K562 (cell line): ENCODE results near the gene HES3. TPM values are rescaled to one million over a fixed set of nuclear protein-coding genes. Genes with fewer than 3 reads are reported as not detected.

Experiments
- ATAC-seq: fragments of 200-7000 bp; cut with Tn5 transposase; 3 replicates; pipeline ENCODE4 v1.9.1; 2020; ENCODE audit warnings: moderate library complexity
- BruUV-seq: library from RNA; stranded (reverse); fragments of 400-500 nt; replicated peaks from 2 replicates; lab custom pipeline; 2021; lab: Mats Ljungman, UMichigan
- CTCF ChIA-PET: fragments of 300-600 bp; formaldehyde crosslinking; extraction: SDS; loops from one replicate; lab custom pipeline; 2021; ENCODE audit warnings: low intra/inter-chr PET ratio; lab: Yijun Ruan, JAX
- POLR2A ChIA-PET: fragments of 300-600, 350-650 bp; sonication (Branson Sonifier 250); formaldehyde crosslinking; extraction: SDS; loops from one replicate; lab custom pipeline; 2021; ENCODE audit warnings: antibody characterized with exemption, inconsistent platforms; lab: Yijun Ruan, JAX
- DNase-seq, 4 experiments: peaks; one replicate each; pipeline versions ENCODE4 v3.0.0 to v3.0.0-alpha.2; 2011 to 2018; ENCODE audit warnings: low spot score in 3 of 4, mixed read lengths in 3 of 4; ENCODE audit errors: extremely low read depth in 1 of 4
- FAIRE-seq: peaks from 2 replicates; lab custom pipeline; 2011; peaks lifted over from hg19 to GRCh38; lab: Jason Lieb, UNC
- H2AFZ ChIP-seq: 2 replicates; pipeline ENCODE4 v1.6.0; 2011; ENCODE audit warnings: low read depth, low read length, control low read depth, inconsistent platforms
- H3K27ac ChIP-seq: fragments of 200-600 bp; 3 replicates; pipeline ENCODE4 v1.8.0; 2011; ENCODE audit warnings: low read depth, mild to moderate bottlenecking, control low read depth, inconsistent platforms, low read length, moderate library complexity, mixed read lengths; ENCODE audit errors: extremely low read depth
- H3K27me3 ChIP-seq, 2 experiments: fragments of 300-600 bp in 1 of 2; 2 replicates in 1 of 2; 3 replicates in 1 of 2; pipeline versions ENCODE4 v1.6.0 to v1.8.0; 2011; ENCODE audit warnings: inconsistent platforms in 2 of 2, low read length in 2 of 2, mild to moderate bottlenecking in 1 of 2, mixed read lengths in 1 of 2, moderate library complexity in 1 of 2; ENCODE audit not compliant: control insufficient read depth in 2 of 2, insufficient read depth in 2 of 2
- H3K36me3 ChIP-seq: fragments of 300-600 bp; 3 replicates; pipeline ENCODE4 v1.8.0; 2011; ENCODE audit warnings: mild to moderate bottlenecking, low read length, inconsistent platforms; ENCODE audit not compliant: control insufficient read depth, insufficient read depth
- H3K4me1 ChIP-seq, 2 experiments: fragments of 200-600 bp in 1 of 2; replicated peaks in 1 of 2; 2 replicates in 1 of 2; 3 replicates in 1 of 2; pipeline versions ENCODE4 v1.5.1 to v1.8.0; 2011; ENCODE audit warnings: inconsistent platforms in 2 of 2, low read length in 2 of 2, mild to moderate bottlenecking in 1 of 2, mixed read lengths in 1 of 2, moderate library complexity in 1 of 2; ENCODE audit not compliant: control insufficient read depth in 2 of 2, insufficient read depth in 2 of 2
- H3K4me2 ChIP-seq: 2 replicates; pipeline ENCODE4 v1.6.1; 2011; ENCODE audit warnings: low read length, control low read depth, inconsistent platforms, mixed read lengths; ENCODE audit not compliant: insufficient read depth
- H3K4me3 ChIP-seq: fragments of 200-600 bp; sonication (generic), shearing (Covaris generic); 2 replicates; pipeline ENCODE4 v1.5.1; 2016; ENCODE audit warnings: control low read depth, inconsistent platforms
- H3K79me2 ChIP-seq: fragments of 200-600 bp; 3 replicates; pipeline ENCODE4 v1.8.0; 2011; ENCODE audit warnings: low read length, inconsistent platforms; ENCODE audit not compliant: control insufficient read depth, insufficient read depth
- H3K9ac ChIP-seq, 2 experiments: 2 replicates each; pipeline versions ENCODE4 v1.6.0 to v1.6.1; 2011; ENCODE audit warnings: low read depth in 2 of 2, low read length in 2 of 2, control low read depth in 1 of 2, inconsistent platforms in 1 of 2, mild to moderate bottlenecking in 1 of 2, mixed read lengths in 1 of 2; ENCODE audit not compliant: insufficient read depth in 1 of 2
- H3K9me1 ChIP-seq: one replicate; pipeline ENCODE4 v1.6.0; 2011; ENCODE audit warnings: inconsistent platforms, mild to moderate bottlenecking, low read length, moderate library complexity; ENCODE audit not compliant: control insufficient read depth, insufficient read depth
- H3K9me3 ChIP-seq: replicated peaks from 2 replicates; pipeline ENCODE4 v1.5.1; 2011; ENCODE audit warnings: low read depth, low read length, inconsistent platforms; ENCODE audit not compliant: control insufficient read depth, insufficient read depth
- H4K20me1 ChIP-seq: replicated peaks from 2 replicates; pipeline ENCODE4 v1.6.1; 2011; ENCODE audit warnings: low read length, inconsistent platforms, mixed read lengths; ENCODE audit not compliant: control insufficient read depth, insufficient read depth
- CTCF ChIP-seq, 3 experiments: IDR thresholded peaks in 2 of 3; conservative IDR thresholded peaks in 1 of 3; 2 replicates each; pipeline ENCODE4 v1.5.1; 2011 to 2012; ENCODE audit warnings: low read length in 3 of 3, mild to moderate bottlenecking in 3 of 3, control low read depth in 2 of 3, improper control_type of control experiment in 1 of 3, inconsistent platforms in 1 of 3, low read depth in 1 of 3, mixed read lengths in 1 of 3, moderate library complexity in 1 of 3; ENCODE audit not compliant: insufficient read depth in 2 of 3
- DPF2 ChIP-seq: fragments of 450-650 bp; IDR thresholded peaks from 2 replicates; pipeline ENCODE4 v1.6.1; 2016
- GTF2B ChIP-seq: IDR thresholded peaks from 2 replicates; pipeline ENCODE4 v1.6.1; 2011; ENCODE audit not compliant: insufficient read length; ENCODE audit errors: extremely low read depth
- MYC ChIP-seq, 2 experiments: fragments of 250-450 bp in 1 of 2; sonication (Bioruptor Pico) in 1 of 2; IDR thresholded peaks; 2 replicates each; pipeline versions ENCODE4 v1.5.1 to v1.6.1; 2012 to 2021; ENCODE audit warnings: low read depth in 2 of 2, borderline replicate concordance in 1 of 2, improper control_type of control experiment in 1 of 2, low read length in 1 of 2, mild to moderate bottlenecking in 1 of 2, moderate library complexity in 1 of 2
- PKNOX1 ChIP-seq: fragments of 450-650 bp; IDR thresholded peaks from 2 replicates; pipeline ENCODE4 v1.6.1; 2016
- PYGO2 ChIP-seq: fragments of 450-650 bp; IDR thresholded peaks from 2 replicates; pipeline ENCODE4 v1.6.1; 2016; ENCODE audit warnings: mild to moderate bottlenecking, missing genetic modification characterization, moderate library complexity, missing compliant biosample characterization
- SIN3A ChIP-seq, 2 experiments: fragments of 150-350 bp in 1 of 2; IDR thresholded peaks; 2 replicates each; pipeline ENCODE4 v1.6.1; 2011 to 2016; ENCODE audit warnings: borderline replicate concordance in 2 of 2, low read depth in 2 of 2, low read length in 2 of 2, mild to moderate bottlenecking in 2 of 2, moderate library complexity in 2 of 2; ENCODE audit not compliant: control insufficient read depth in 1 of 2
- STAT5A ChIP-seq: IDR thresholded peaks from 2 replicates; pipeline ENCODE4 v1.6.1; 2012; ENCODE audit warnings: low read length, inconsistent platforms, borderline replicate concordance
- ZNF212 ChIP-seq: fragments of 450-650 bp; formaldehyde crosslinking; IDR thresholded peaks from 2 replicates; pipeline ENCODE4 v1.4.0; 2020; ENCODE audit warnings: mild to moderate bottlenecking
- ZNF398 ChIP-seq: fragments of 250-450 bp; sonication (Bioruptor Pico); IDR thresholded peaks from 2 replicates; pipeline ENCODE4 v1.8.0; 2021; ENCODE audit warnings: moderate library complexity, mild to moderate bottlenecking, inconsistent platforms
- WGBS: fragments of 100-300 bp; shearing (Covaris generic); methylation state at CpG from one replicate; pipeline ENCODE4 v1.1.6; 2016; ENCODE audit warnings: low coverage, mixed read lengths; ENCODE audit not compliant: insufficient coverage; ENCODE audit errors: missing lambda C conversion rate; 5-methylcytosine and 5-hydroxymethylcytosine counted together
- in situ Hi-C: fragments of 300-500 bp; cut with MboI; formaldehyde crosslinking; loops from 4 replicates; pipeline ENCODE4 v1.15.0; 2018; ENCODE audit warnings: inconsistent platforms, mixed read lengths
- intact Hi-C: fragments of 100-400 bp; cut with micrococcal nuclease; formaldehyde crosslinking; loops from 2 replicates; pipeline ENCODE4 v1.14.2; 2022
- polyA plus RNA-seq, 8 experiments: library from polyadenylated mRNA; depleted of rRNA in 4 of 8; stranded (reverse) in 5 of 8; unstranded in 3 of 8; fragments of >200 nt; fragmentation: Nextera tagmentation in 2 of 8; fragmentation: Illumina TruSeq in 1 of 8; extraction: Ambion mirVana in 2 of 8; extraction: Trizol in 1 of 8; gene quantifications; 2 replicates each; pipeline versions ENCODE4 v1.2.1 to v1.2.3, GENCODE V29; 2011 to 2014; ENCODE audit warnings: inconsistent platforms in 1 of 8, missing spikeins in 1 of 8
- total RNA-seq, 7 experiments: library from RNA; depleted of rRNA in 6 of 7; stranded (reverse); fragments of >200 nt in 6 of 7; fragmentation: Illumina TruSeq in 2 of 7; extraction: Trizol in 2 of 7; gene quantifications; 2 replicates each; pipeline versions ENCODE4 v1.2.1 to v1.2.3, GENCODE V29; 2011 to 2021; ENCODE audit warnings: low replicate concordance in 1 of 7

Gene HES3
- total and polyA plus RNA-seq, 9 of the 15 experiments (the other 6 are each of a cell fraction or from before 2014, with no cell fraction given) = not detected

- TF ChIP-seq SIN3A (IDR thresholded peaks at IDR 0.05; ENCODE audit: borderline replicate concordance in 2 of 2, control insufficient read depth in 1 of 2, low read depth in 2 of 2, low read length in 2 of 2) (peak in 1 of 2 experiments; percentile 32; a peak in 1 of 4 replicates), STAT5A (no peak), GTF2B (no peak)
Measured at GRCh38 chr1:6275826-6276782, 32.1 kb downstream of the HES3 start (continued).

GRCh38 chr1:6276811-6277555 lies 33.0 kb downstream of the HES3 start:
- 72% methylated on average over 14 of the region's 20 CpGs for WGBS
- no TSS peak for BruUV-seq
- no peaks in the 10 kb centered on the region for H3K36me3 ChIP-seq
- H3K4me2 ChIP-seq = no peak overlapping the region
- peaks cover 5 to 70% of the 10 kb centered on the region in 2 experiments; a peak in 4 of 5 replicates for H3K4me1 ChIP-seq
- no peak overlapping the region for H3K27ac ChIP-seq
- no peaks in the 10 kb centered on the region for H3K79me2 ChIP-seq
- POLR2A ChIA-PET = interaction anchor here (0.6 to 0.7 kb wide), 2 partner anchors 115 to 288 kb away, joined by 3 read pairs; no protein-coding TSS in a partner anchor
- ATAC-seq (no peak), DNase-seq (peak in 2 of 4 experiments; percentile 31 to 36), FAIRE-seq (no peak)
- in situ Hi-C loops (no loop called here), intact Hi-C loops (no loop called here)
- CTCF ChIA-PET = interaction anchor here (0.7 kb wide), 1 partner anchor 174 kb away, joined by 6 read pairs; no protein-coding TSS in a partner anchor
- H3K9me3 ChIP-seq = no peaks in the 10 kb centered on the region
- H4K20me1 ChIP-seq = peaks cover 11% of the 10 kb centered on the region; the same call in 1 of the 2 replicates
- no peaks in the 10 kb centered on the region for H3K27me3 ChIP-seq
- no peak overlapping the region for H2AFZ ChIP-seq
- H3K9me1 ChIP-seq = no peaks in the 10 kb centered on the region
- no peak overlapping the region for H3K4me3 ChIP-seq
- peak overlapping the region in 1 of 2 experiments; percentile 78; a peak in 2 of 4 replicates for H3K9ac ChIP-seq
- no peak for TF ChIP-seq PYGO2 (tag)
- no peak for TF ChIP-seq PKNOX1
- TF ChIP-seq MYC (IDR thresholded peaks at IDR 0.05; ENCODE audit: low read depth, low read length) = 0 out of 2 replicates have a peak, but pooled peaks have one; percentile 1
- no peak for TF ChIP-seq MYC (CRISPR knock-in tag; IDR thresholded peaks at IDR 0.05; ENCODE audit: borderline replicate concordance, low read depth)
- no peak for TF ChIP-seq ZNF398 (CRISPR knock-in tag)
- TF ChIP-seq CTCF (IDR thresholded peaks at IDR 0.05 in 2 of 3, conservative IDR thresholded peaks at IDR 0.05 in 1 of 3; ENCODE audit: insufficient read depth in 2 of 3, low read depth in 1 of 3, low read length in 3 of 3) = no peak
- TF ChIP-seq ZNF212 (CRISPR knock-in tag) = no peak
- TF ChIP-seq DPF2 = no peak
